OCI-M2 (cell line): ENCODE data around the gene MMP19.
"Not testable (repeated sequence)": the region's sequence is repeated elsewhere in the genome, so short reads cannot be mapped to it uniquely, and the experiment has no call there.

Experiments
- DNase-seq: peaks from one replicate; lab custom pipeline; 2025; ENCODE audit not compliant: unreplicated experiment; lab: John Stamatoyannopoulos, UW

Gene MMP19

GRCh38 chr12:55842681-55843429 is at the start of gene MMP19:
Gene MMP19, minus strand, starts transcription at chr12:55842936. Its CDS starts 106 bp downstream, at chr12:55842830.
- DNase-seq = no peak

DNA sequence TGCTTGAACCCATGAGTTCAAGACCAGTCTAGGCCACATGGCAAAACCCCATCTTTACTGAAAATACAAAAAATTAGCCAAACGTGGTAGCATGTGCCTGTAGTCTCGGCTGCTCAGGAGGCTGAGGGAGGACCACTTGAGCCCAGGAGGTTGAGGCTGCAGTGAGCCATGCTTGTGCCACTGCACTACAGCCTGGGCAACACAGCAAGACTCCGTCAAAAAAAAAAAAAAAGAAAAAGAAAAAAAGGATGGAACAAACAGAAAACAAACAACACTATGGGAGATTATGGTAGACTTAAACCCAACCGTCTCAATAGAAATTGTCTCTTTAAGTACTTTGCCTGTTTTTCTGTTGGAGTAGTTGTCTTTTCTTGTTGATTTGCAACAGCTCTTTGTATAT is 48.6 kb upstream of the MMP19 start:
- DNase-seq = no peak

DNA sequence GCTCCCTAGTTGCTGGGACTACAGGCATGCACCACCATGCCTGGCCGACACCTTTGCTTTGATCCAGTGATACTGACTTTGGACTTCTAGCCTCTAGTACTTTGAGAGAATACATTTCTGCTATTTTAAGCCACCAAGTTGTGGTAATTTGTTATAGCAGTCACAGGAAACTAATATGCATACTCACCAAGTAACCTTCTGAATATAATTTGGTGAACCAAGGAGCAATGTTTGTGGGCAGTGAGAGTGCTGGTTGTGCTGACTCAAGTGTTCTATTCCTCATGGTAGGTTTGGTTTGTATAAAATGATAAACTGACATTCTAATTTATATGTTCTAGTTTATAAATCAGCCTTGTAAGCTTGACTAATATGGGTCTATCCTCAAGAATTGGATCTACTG is 42.4 kb upstream of the MMP19 start:
- no peak for DNase-seq

DNA sequence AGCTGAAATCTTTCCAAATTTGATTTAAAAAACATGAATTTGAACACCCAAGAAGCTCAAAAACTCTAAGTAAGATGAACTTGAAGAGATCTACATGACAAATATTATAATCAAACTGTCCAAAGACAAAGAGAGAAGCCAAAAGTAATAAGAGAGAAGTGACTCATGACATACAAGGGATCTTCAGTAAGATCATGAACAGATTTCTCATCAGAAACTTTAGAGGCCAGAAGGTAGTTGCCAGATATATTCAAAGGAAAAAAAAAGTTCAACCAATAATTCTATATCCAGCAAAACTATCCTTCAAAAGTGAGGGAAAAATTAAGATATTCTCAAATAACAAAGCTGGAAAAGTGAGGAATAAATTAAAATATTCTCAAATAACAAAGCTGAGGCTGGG is 35.1 kb upstream of the MMP19 start:
- no peak for DNase-seq

GRCh38 chr12:55875704-55876467 is 33.1 kb upstream of the MMP19 start:
- DNase-seq = no peak

DNA sequence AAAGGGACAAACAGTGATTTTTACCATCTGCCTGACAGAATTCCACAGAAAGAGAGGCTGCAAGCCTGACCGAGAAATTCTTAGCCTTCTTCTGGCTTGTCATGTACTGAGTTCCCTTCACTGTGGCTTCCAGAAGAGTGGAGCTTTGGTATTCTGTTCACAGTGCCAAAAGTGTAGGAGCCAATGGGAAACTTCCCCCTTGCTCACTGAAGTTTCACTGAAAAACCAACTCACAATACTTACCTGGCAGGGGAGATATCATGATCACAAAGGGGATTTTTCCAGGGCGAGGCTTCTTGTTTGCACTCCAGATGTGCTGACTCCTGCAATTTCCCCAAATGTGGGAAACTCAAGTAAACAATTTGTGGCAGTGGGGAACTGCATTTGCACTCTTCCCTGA is 31.7 kb upstream of the MMP19 start:
- no peak for DNase-seq

DNA sequence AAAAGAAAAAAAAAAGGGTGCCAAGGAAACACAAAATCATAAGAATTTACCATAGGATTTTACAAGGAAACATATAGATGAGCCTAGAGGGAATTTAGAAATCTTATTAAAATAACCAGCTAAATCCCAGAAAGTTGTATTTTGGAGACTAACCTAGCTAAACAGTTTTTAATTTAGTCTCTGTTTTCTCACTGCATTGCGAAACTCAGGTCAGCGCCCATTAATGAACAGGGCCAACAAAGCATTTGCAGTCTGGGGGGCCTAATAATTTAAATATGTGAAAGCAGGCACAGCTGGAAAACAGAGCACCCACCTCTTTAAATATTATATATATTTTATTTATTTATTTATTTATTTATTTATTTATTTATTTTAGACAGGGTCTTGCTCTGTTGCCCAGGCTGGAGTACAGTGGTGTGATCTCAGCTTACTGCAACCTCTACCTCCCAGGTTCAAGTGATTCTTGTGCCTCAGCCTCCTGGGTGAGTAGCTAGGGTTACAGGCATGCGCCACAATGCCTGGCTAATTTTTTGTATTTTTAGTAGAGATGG is 23.8 kb upstream of the MMP19 start:
- DNase-seq = not testable (repeated sequence)

DNA sequence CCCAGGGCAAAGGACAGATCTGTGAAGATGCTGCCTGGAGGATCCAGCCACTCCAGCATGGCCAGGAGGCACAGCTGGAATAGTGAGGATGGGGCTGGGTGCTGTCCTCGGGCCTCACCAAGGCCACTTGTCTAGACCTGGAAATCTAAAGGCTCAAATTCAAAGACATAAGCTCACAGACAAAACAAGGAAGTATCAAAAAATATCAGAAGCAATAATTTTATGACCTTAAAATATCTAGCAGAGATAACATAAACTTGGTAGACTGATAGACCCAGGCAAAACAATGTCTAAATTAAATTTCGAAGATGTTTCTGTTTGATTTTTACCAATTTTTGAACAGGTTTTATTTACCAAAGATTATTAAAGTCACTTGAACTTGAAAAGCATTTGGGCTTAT is 22.6 kb upstream of the MMP19 start:
- no peak for DNase-seq

DNA sequence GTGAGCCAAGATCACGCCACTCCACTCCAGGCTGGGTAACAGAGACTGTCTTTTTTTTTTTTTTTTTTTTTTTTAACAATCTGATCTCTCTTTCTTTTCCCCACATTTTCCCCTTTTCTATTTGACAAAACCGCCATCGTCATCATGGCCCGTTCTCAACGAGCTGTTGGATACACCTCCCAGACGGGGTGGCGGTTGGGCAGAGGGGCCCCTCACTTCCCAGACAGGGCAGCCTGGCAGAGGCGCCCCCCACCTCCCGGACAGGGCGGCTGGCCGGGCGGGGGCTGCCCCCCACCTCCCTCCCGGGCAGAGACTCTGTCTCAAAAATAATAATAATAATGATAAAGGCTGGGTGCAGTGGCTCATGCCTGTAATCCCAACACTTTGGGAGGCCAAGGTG is 20.2 kb upstream of the MMP19 start:
- DNase-seq = not testable (repeated sequence)

DNA sequence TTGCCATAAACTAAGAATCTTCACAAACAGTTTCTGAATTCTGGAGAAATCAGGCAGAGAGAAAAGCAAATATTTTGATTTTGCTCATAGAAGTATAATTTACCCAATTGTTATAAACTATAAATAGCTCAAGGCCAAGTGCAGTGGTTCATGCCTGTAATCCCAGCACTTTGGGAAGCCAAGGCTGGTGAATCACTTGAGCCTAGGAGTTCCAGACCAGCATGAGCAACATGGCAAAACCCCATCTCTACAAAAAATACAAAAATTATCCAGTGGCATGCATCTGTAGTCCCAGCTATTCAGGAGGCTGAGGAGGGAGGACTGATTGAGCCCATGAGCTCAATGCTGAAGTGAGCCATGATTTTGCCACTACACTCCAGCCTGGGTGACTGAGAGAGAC is 19.6 kb upstream of the MMP19 start:
- no peak for DNase-seq

- no peak for DNase-seq
Measured at GRCh38 chr12:55861871-55862270, 19.1 kb upstream of the MMP19 start.

DNA sequence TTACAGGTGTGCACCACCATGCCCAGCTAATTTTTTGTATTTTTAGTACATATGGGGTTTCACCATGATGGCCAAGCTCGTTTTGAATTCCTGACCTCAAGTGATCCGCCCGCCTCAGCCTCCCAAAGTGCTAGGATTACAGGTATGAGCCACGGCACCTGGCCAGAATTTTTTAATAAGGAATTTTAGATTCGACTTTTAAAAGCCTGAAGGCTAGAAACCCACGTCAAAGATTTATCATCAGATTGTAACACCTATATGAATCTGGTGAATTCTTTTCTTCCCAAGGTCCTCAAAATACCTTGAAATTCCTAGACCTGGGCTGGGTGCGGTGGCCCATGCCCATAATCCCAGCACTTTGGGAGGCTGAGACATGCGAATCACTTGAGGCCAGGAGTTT is 18.7 kb upstream of the MMP19 start:
- DNase-seq = no peak

- DNase-seq = no peak
Measured at GRCh38 chr12:55852740-55853139, 10.0 kb upstream of the MMP19 start.

DNA sequence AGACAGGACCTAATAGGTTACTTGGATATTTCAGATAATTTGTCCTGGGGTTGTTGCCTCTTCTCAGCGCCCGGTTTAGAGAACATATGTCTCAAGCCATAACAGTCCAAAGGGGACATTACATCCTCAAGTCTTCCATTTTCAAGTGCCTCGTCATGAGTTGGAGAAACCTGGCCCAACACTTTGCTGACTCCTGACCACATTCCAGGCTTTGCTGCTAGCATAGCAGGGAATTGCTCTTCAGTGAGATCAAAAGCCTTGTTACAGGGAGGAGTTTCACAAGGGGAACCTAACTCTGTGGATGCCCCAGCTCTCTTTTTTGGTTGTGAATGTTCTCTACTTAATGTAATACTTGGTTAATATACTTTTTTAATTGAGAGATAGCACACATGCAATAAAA is 8.2 kb upstream of the MMP19 start:
- DNase-seq = no peak

DNA sequence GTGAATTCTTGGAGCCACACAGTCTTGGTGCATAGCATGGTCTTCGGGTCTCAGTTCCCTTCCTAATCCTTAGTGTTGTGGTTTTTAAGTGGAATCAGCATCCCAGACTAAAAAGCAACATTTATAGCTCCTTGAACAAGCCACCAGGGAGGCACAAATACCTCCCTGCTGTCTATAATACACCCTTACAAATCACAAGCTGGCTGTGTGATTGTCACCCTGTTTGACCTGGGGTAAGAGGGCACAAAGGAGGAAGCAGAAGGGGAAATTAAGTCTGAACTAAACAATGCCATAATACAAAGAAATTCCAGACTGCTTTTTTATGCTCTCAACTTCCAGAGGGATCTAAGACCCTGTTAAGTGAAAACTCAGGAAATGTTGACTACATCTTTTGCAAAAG is 7.7 kb upstream of the MMP19 start:
- no peak for DNase-seq

DNA sequence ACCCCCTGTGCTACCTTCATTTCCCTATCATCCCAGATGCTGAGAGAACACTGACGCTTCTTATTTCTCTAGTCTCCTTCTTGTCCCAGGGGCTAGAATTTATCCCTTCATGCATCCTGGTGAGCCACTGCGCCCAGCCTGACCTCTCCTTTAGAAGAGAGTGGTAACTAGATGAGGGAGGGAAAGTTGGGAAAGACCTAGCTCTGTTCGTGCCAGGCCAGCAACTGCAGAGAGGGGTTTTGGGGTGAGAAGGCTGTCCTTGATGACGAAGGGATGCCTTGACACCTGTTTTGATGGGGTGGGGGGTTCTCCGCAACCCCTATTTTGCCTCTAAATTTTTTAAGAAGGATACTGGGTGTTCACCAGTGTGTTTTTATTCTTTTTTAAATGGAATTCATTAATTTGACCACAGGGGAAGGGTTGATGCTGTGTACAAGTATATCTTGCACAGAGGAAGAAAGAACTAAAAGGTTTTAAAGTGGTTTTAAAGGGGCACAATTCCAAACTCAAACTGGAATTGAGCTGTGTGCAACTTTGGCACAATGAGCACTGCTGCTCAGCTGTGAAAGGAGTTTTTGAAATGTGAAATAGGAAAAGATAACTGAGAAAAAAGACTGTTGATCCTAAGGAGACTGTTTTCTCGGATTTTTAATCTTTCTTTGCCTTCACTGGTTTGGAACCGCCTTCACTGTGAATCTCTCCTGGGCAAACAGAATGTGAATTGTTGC is 7.0 kb upstream of the MMP19 start:
- no peak for DNase-seq

DNA sequence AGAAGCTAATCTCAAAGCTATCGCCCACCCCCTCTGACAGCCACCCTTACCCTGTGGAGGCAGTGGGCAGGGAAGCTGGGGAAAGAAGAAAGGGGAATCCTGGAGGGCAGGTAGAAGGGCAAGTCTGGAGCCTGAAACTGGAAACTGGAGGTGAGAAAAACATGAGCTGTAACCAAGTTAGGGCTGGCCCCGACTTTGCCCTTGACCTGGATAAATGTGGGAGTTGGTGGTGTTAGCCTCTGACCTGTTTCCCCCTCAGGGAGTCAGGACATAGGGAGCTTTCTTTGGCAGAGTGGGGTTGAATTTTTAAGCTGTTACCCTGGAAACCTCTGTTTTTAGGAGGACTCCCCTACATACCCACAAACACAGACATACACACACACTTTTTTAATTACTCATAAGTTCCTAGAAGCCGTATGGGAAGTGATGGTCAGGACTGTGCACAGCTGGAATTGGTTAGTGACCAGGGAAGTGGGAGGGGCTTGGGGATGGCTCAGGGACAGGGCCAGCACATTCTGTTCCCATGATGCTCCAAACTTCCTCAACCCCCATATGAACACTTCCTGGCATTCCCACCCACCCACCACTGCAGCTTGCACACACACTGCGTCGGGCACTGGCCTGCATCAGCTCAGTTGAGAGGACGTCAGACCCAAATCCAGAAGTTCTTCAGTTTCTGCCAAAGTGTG is 5.0 kb upstream of the MMP19 start:
- DNase-seq = no peak

DNA sequence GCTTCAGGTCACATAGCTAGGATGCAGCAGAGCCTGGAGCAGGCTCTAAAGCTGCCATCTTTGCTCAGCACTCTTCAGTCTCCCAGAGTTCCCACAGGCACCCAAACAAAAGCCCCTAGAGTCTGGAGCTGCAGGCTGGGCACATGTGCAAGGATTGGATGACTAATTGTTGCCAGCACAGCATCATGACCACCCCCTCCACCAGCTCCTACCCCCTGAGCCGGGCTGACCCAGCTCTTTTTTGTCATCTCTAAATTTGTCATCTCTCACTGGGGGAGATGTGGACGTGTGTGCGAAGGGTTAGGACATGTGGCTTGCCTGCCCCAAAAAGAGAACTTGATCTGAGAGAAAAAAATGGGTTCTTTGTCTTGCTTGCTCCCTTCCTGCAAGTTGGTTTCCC is 4.3 kb upstream of the MMP19 start:
- DNase-seq = no peak

DNA sequence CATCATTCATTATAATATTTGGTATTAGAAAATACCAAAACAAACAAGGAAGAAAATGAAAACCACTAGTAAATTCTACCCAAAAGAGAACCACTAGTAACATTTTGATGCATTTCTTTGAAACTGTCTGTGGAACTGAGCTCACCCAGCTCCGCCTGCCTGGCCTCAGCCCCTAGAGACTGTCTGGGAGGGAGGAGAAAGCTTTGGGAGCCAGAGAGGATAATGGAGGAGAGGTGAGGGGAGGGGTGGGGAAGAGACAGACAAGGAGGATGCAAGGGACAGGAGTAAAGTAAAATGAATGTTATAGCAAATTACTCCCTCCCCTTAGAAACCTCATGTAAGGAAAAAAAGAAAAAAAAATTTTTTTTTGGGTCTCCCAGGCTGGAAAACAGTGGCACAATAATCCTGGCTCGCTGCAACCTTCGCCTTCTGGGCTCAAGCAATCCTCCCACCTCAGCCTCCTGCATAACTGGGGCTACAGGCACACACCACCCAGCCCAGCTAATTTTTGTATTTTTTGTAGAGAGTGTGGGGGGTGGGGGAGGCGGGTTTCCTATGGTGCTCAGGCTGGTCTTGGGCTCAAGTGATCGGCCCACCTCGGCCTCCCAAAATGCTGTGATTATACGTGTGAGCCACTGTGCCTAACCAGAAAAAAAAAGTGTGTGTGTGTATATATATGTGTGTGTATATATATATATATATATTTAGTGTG is 3.2 kb upstream of the MMP19 start:
- DNase-seq = no peak

DNA sequence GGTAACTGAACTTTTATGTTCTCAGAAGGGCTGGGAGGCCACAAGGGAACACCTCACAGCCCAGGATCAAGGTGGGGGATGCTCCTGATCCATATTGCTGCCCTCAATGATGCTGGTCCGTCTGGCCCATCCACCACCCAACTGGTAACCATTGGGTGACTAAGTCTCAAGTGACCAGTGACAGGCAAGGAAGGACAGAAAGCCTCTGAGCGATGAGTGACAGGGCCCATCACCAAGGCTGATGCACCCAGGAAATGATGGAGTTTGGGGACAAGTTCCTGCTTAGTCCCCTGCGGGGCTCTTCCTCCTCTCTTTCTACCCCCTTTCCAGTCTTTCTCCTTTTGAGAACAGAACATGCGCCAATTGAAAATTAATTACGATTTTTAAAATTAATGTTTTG is 2.6 kb upstream of the MMP19 start:
- DNase-seq = no peak
